ENCODE measurements around the gene SEC14L5. TPM values are rescaled to one million over a fixed set of nuclear protein-coding genes. Genes with fewer than 3 reads are reported as not detected.

SEC14L5 gene
- total RNA-seq, 4 donors from 2014 or later = 0.32 to 6.2 (median 0.53) TPM

DNA sequence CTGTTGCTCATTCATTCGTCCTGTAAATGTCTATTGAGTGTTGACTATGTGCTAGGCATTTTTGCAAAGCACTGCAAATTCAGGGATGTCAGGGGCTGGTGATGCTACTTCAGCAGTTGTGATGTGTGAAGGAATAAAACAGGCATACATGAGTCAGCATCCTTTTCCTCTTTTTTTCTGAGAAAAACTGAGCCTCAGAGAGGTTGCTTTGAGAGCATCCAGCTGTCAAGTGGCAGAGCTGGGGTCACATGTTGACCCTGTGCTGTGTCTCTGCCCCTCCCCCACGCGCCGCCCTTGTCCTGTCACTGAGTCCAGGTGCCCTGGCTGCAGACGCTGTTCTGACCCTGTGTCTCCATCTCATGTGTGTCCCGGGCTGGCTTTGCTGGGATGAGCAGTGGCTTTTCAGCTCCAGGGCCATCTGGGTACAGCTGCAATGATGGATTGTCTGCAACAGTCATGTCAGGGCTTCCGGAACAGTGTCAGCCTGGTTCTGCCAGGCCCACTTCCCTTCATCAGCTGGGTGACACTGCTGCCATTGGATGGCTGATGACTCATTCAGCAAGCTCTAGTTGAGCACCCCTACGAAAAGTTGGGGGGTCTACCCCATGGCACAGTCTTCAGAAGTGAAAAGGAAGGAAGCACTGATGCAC, 14.9 kb downstream of the SEC14L5 start:
- H3K36me3 ChIP-seq = no peaks in the 10 kb centered on the region
- TF ChIP-seq POLR2A (IDR thresholded peaks at IDR 0.05) (no peak), POLR2AphosphoS5 (IDR thresholded peaks at IDR 0.05) (no peak), EP300 (IDR thresholded peaks at IDR 0.05; ENCODE audit: low read depth) (no peak)
- TF ChIP-seq, protein P1, sequence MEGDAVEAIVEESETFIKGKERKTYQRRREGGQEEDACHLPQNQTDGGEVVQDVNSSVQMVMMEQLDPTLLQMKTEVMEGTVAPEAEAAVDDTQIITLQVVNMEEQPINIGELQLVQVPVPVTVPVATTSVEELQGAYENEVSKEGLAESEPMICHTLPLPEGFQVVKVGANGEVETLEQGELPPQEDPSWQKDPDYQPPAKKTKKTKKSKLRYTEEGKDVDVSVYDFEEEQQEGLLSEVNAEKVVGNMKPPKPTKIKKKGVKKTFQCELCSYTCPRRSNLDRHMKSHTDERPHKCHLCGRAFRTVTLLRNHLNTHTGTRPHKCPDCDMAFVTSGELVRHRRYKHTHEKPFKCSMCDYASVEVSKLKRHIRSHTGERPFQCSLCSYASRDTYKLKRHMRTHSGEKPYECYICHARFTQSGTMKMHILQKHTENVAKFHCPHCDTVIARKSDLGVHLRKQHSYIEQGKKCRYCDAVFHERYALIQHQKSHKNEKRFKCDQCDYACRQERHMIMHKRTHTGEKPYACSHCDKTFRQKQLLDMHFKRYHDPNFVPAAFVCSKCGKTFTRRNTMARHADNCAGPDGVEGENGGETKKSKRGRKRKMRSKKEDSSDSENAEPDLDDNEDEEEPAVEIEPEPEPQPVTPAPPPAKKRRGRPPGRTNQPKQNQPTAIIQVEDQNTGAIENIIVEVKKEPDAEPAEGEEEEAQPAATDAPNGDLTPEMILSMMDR (IDR thresholded peaks at IDR 0.05) = no peak
- H3K27me3 ChIP-seq = no peaks in the 10 kb centered on the region
- peaks cover 0 to 3% (median 0%) of the 10 kb centered on the region in 4 donors for H3K4me1 ChIP-seq
- in situ Hi-C loops (cut with MboI; ENCODE audit: low pct_ligation_motif_present in 1 of 4, low pct_unique_long_range_greater_than_20kb in 1 of 4, low sequenced_read_pairs in 3 of 4) = no loop called here
- no peak overlapping the region for H3K4me3 ChIP-seq
- intact Hi-C loops (cut with DNase I; ENCODE audit: low total_unique reads) = no loop called here
- DNase-seq = no peak
- 54% methylated on average over 8 of the region's 8 CpGs; no CpG with 5 or more reads in 1 of the 2 donors for WGBS, 2 donors (ENCODE audit: low coverage in 1 of 2)
- no peak overlapping the region for H3K27ac ChIP-seq
- H3K9me3 ChIP-seq = no peaks in the 10 kb centered on the region

- H3K36me3 ChIP-seq = no peaks in the 10 kb centered on the region
- TF ChIP-seq, protein P1 (IDR thresholded peaks at IDR 0.05) = no peak
- TF ChIP-seq POLR2A (IDR thresholded peaks at IDR 0.05) (no peak), EP300 (IDR thresholded peaks at IDR 0.05; ENCODE audit: low read depth) (no peak), POLR2AphosphoS5 (IDR thresholded peaks at IDR 0.05) (no peak)
- H3K9me3 ChIP-seq = no peaks in the 10 kb centered on the region
- in situ Hi-C loops (cut with MboI; ENCODE audit: low pct_ligation_motif_present in 1 of 4, low pct_unique_long_range_greater_than_20kb in 1 of 4, low sequenced_read_pairs in 3 of 4) (no loop called here), intact Hi-C loops (cut with DNase I; ENCODE audit: low total_unique reads) (no loop called here)
- DNase-seq = no peak
- peaks cover 0 to 3% (median 0%) of the 10 kb centered on the region in 4 donors for H3K4me1 ChIP-seq
- no peaks in the 10 kb centered on the region for H3K27me3 ChIP-seq
- peak overlapping the region in 3 of 4 donors; percentile 57 to 73 (median 63) for H3K27ac ChIP-seq
- H3K4me3 ChIP-seq = no peak overlapping the region
- 80 to 82% methylated on average over 2 of the region's 2 CpGs for WGBS, 2 donors (ENCODE audit: low coverage in 1 of 2)
Observed at GRCh38 chr16:4976079-4976478, 17.9 kb downstream of the SEC14L5 start.

GRCh38 chr16:4976611-4977145, 18.5 kb downstream of the SEC14L5 start:
- DNase-seq = peak; percentile 46
- H3K4me3 ChIP-seq = no peak overlapping the region
- TF ChIP-seq, protein P1 (IDR thresholded peaks at IDR 0.05) = no peak
- TF ChIP-seq POLR2A (IDR thresholded peaks at IDR 0.05) (no peak), EP300 (IDR thresholded peaks at IDR 0.05; ENCODE audit: low read depth) (no peak), POLR2AphosphoS5 (IDR thresholded peaks at IDR 0.05) (no peak)
- H3K27ac ChIP-seq = peak overlapping the region; percentile 51 to 73 (median 60)
- H3K4me1 ChIP-seq = peaks cover 0 to 3% (median 0%) of the 10 kb centered on the region in 4 donors
- H3K27me3 ChIP-seq = no peaks in the 10 kb centered on the region
- H3K9me3 ChIP-seq = no peaks in the 10 kb centered on the region
- in situ Hi-C loops (cut with MboI; ENCODE audit: low pct_ligation_motif_present in 1 of 4, low pct_unique_long_range_greater_than_20kb in 1 of 4, low sequenced_read_pairs in 3 of 4) (no loop called here), intact Hi-C loops (cut with DNase I; ENCODE audit: low total_unique reads) (no loop called here)
- H3K36me3 ChIP-seq = no peaks in the 10 kb centered on the region
- 40 to 63% methylated on average over 1 to 5 of the region's 5 CpGs for WGBS, 2 donors (ENCODE audit: low coverage in 1 of 2)

- Histone ChIP-seq H3K4me1 (peaks cover 0 to 3% (median 0%) of the 10 kb centered on the region in 4 donors), H3K4me3 (no peak overlapping the region), H3K27me3 (no peaks in the 10 kb centered on the region), H3K27ac (no peak overlapping the region), H3K9me3 (no peaks in the 10 kb centered on the region), H3K36me3 (no peaks in the 10 kb centered on the region)
- TF ChIP-seq POLR2A (IDR thresholded peaks at IDR 0.05) = no peak
- TF ChIP-seq POLR2AphosphoS5 (IDR thresholded peaks at IDR 0.05) = no peak
- TF ChIP-seq EP300 (IDR thresholded peaks at IDR 0.05; ENCODE audit: low read depth) = no peak
- TF ChIP-seq, protein P1 (IDR thresholded peaks at IDR 0.05) = no peak
- no peak for DNase-seq
- intact Hi-C loops (cut with DNase I; ENCODE audit: low total_unique reads) = no loop called here
- 83 to 88% methylated on average over 6 to 7 of the region's 7 CpGs for WGBS, 2 donors (ENCODE audit: low coverage in 1 of 2)
- in situ Hi-C loops (cut with MboI; ENCODE audit: low pct_ligation_motif_present in 1 of 4, low pct_unique_long_range_greater_than_20kb in 1 of 4, low sequenced_read_pairs in 3 of 4) = no loop called here
Observed at GRCh38 chr16:4979164-4979563, 21.0 kb downstream of the SEC14L5 start.
